WTC11 (cell line): ENCODE data around the gene EP300. TPM values are rescaled to one million over a fixed set of nuclear protein-coding genes. Genes with fewer than 3 reads are reported as not detected.

Experiments
- AFF4 ChIP-seq: sonication (generic); formaldehyde crosslinking; IDR thresholded peaks from 2 replicates; pipeline ENCODE4 v1.8.1; 2023; ENCODE audit warnings: mild to moderate bottlenecking, missing genetic modification reagents, borderline replicate concordance
- CREM ChIP-seq: sonication (generic); formaldehyde crosslinking; IDR thresholded peaks from 2 replicates; pipeline ENCODE4 v1.8.1; 2022; ENCODE audit warnings: mild to moderate bottlenecking, missing genetic modification reagents, moderate library complexity
- CTCF ChIP-seq: fragments of 200-600 bp; IDR thresholded peaks from 2 replicates; pipeline ENCODE4 v1.8.0; 2022; ENCODE audit warnings: antibody characterized with exemption
- E2F4 ChIP-seq: sonication (generic); formaldehyde crosslinking; IDR thresholded peaks from 2 replicates; pipeline ENCODE4 v1.8.1; 2022; ENCODE audit warnings: low read depth, mild to moderate bottlenecking, moderate library complexity, missing genetic modification reagents, borderline replicate concordance
- ESRRA ChIP-seq: sonication (generic); formaldehyde crosslinking; IDR thresholded peaks from 2 replicates; pipeline ENCODE4 v1.8.1; 2022; ENCODE audit warnings: mild to moderate bottlenecking, missing genetic modification reagents, borderline replicate concordance
- ETV6 ChIP-seq: sonication (generic); formaldehyde crosslinking; IDR thresholded peaks from 2 replicates; pipeline ENCODE4 v1.8.1; 2022; ENCODE audit warnings: mild to moderate bottlenecking, missing genetic modification reagents
- FOXJ3 ChIP-seq: sonication (generic); formaldehyde crosslinking; IDR thresholded peaks from 2 replicates; pipeline ENCODE4 v1.9.0; 2021; ENCODE audit warnings: missing genetic modification reagents, mild to moderate bottlenecking, borderline replicate concordance
- HMGA2 ChIP-seq: fragments of 250-450 bp; sonication (Bioruptor Pico); IDR thresholded peaks from 2 replicates; pipeline ENCODE4 v1.4.0; 2021; ENCODE audit warnings: mild to moderate bottlenecking, moderate library complexity
- MAX ChIP-seq: sonication (generic); formaldehyde crosslinking; IDR thresholded peaks from 2 replicates; pipeline ENCODE4 v1.8.0; 2022; ENCODE audit warnings: mild to moderate bottlenecking, missing genetic modification reagents
- NFATC4 ChIP-seq: fragments of 250-450 bp; sonication (Bioruptor Pico); IDR thresholded peaks from 2 replicates; pipeline ENCODE4 v1.9.0; 2021; ENCODE audit warnings: mild to moderate bottlenecking
- NFE2L1 ChIP-seq: sonication (generic); formaldehyde crosslinking; IDR thresholded peaks from 2 replicates; pipeline ENCODE4 v1.8.1; 2023; ENCODE audit warnings: missing genetic modification reagents
- NFYB ChIP-seq: sonication (generic); formaldehyde crosslinking; conservative IDR thresholded peaks from 2 replicates; pipeline ENCODE4 v1.8.0; 2022; ENCODE audit warnings: low read depth, missing genetic modification reagents
- RELA ChIP-seq: sonication (generic); formaldehyde crosslinking; IDR thresholded peaks from 2 replicates; pipeline ENCODE4 v1.8.1; 2022; ENCODE audit warnings: missing genetic modification reagents, mild to moderate bottlenecking, borderline replicate concordance
- RORB ChIP-seq: fragments of 250-450 bp; sonication (Bioruptor Pico); IDR thresholded peaks from 2 replicates; pipeline ENCODE4 v1.9.0; 2021; ENCODE audit warnings: mild to moderate bottlenecking
- TEAD1 ChIP-seq: sonication (generic); formaldehyde crosslinking; IDR thresholded peaks from 2 replicates; pipeline ENCODE4 v1.8.0; 2022; ENCODE audit warnings: mild to moderate bottlenecking, missing genetic modification reagents
- TEAD4 ChIP-seq: sonication (generic); formaldehyde crosslinking; IDR thresholded peaks from 2 replicates; pipeline ENCODE4 v1.8.0; 2022; ENCODE audit warnings: mild to moderate bottlenecking, missing genetic modification reagents
- USF1 ChIP-seq: sonication (generic); formaldehyde crosslinking; IDR thresholded peaks from 2 replicates; pipeline ENCODE4 v1.8.0; 2022; ENCODE audit warnings: mild to moderate bottlenecking, missing genetic modification reagents
- USF2 ChIP-seq: sonication (generic); formaldehyde crosslinking; IDR thresholded peaks from 2 replicates; pipeline ENCODE4 v1.8.1; 2023; ENCODE audit warnings: mild to moderate bottlenecking, missing genetic modification reagents, moderate library complexity
- ZBTB43 ChIP-seq: sonication (generic); formaldehyde crosslinking; IDR thresholded peaks from 2 replicates; pipeline ENCODE4 v1.8.1; 2023; ENCODE audit warnings: mild to moderate bottlenecking, missing genetic modification reagents
- ZNF317 ChIP-seq: sonication (generic); formaldehyde crosslinking; IDR thresholded peaks from 2 replicates; pipeline ENCODE4 v1.8.1; 2023; ENCODE audit warnings: low read depth, mild to moderate bottlenecking, moderate library complexity, missing genetic modification reagents, borderline replicate concordance
- ZNF671 ChIP-seq: fragments of 250-450 bp; sonication (Bioruptor Pico); IDR thresholded peaks from 2 replicates; pipeline ENCODE4 v1.8.0; 2021; ENCODE audit warnings: mild to moderate bottlenecking
- ZSCAN18 ChIP-seq: fragments of 250-450 bp; sonication (Bioruptor Pico); IDR thresholded peaks from 2 replicates; pipeline ENCODE4 v2.1.2; 2022; ENCODE audit warnings: mild to moderate bottlenecking, moderate library complexity
- total RNA-seq: library from RNA; stranded (reverse); gene quantifications from 3 replicates; pipeline ENCODE4 v1.2.3, GENCODE V29; 2021

EP300 gene
- total RNA-seq, 1 experiment from 2014 or later, result 97.1 TPM

- TF ChIP-seq AFF4 (no peak), ESRRA (CRISPR knock-in tag) (no peak), ZBTB43 (CRISPR knock-in tag) (no peak), CTCF (no peak), E2F4 (no peak), USF2 (CRISPR knock-in tag) (peak; percentile 96), CREM (no peak), USF1 (CRISPR knock-in tag) (peak; percentile 93), HMGA2 (CRISPR knock-in tag) (no peak), TEAD1 (CRISPR knock-in tag) (no peak), ETV6 (CRISPR knock-in tag) (peak; percentile 51; the same call in 1 of the 2 replicates), FOXJ3 (CRISPR knock-in tag) (no peak), RELA (CRISPR knock-in tag) (no peak), TEAD4 (CRISPR knock-in tag) (no peak), MAX (CRISPR knock-in tag) (no peak), ZSCAN18 (CRISPR knock-in tag) (no peak), RORB (CRISPR knock-in tag) (no peak), ZNF671 (CRISPR knock-in tag) (no peak), NFATC4 (CRISPR knock-in tag) (no peak), NFYB (CRISPR knock-in tag) (no peak; the same call in 1 of the 2 replicates), ZNF317 (CRISPR knock-in tag) (no peak; the same call in 1 of the 2 replicates), NFE2L1 (0 out of 2 replicates have a peak, but pooled peaks have one; percentile 28)
Measured at GRCh38 chr22:41197038-41197972, 104.9 kb downstream of the EP300 start (continued).
